ENCODE measurements around the gene CDH18.
A peak's percentile ranks its signal among the peaks of the same experiment; 100 is the strongest.

Gene CDH18

DNA sequence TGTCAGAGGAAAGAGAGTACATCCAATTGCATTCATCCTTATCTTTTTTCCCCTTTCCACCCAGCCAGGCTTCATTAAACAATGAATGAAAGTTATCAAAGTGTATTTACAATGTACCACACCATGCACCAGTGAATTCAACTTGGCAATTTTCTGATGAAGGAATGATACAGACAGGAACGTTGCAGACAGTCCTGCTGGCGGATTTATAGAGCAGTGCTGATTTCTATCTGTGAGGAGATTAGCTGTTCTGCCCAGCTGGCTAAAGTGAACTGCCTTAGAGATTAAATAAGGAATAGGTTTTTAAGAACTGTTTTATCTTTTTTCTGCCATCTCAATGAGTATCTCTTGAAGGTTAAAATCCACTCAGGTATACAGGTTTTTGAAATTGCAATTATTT, 403.9 kb downstream of the CDH18 start:
- DNase-seq (ENCODE audit: low spot score): no peak

DNA sequence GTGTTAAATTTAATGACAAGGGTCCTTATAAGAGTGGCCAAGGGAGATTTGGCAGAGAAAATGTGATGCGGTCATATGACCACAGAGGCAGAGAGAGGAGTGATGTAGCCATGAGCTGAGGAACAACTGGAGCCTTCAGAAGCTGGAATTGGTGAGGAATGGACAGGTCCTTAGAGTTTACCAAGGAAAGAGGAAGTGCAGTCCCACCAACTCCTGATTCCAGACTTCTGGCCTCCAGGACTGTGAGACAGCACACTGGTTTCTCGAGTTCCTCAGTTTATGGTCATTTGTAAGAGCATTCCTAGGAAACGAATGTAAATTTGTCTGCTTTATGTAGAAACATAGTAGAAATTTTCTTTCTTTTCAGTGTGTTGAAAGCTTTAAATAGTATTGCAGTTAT, 410.1 kb downstream of the CDH18 start:
- no peak for DNase-seq (ENCODE audit: low spot score)

DNA sequence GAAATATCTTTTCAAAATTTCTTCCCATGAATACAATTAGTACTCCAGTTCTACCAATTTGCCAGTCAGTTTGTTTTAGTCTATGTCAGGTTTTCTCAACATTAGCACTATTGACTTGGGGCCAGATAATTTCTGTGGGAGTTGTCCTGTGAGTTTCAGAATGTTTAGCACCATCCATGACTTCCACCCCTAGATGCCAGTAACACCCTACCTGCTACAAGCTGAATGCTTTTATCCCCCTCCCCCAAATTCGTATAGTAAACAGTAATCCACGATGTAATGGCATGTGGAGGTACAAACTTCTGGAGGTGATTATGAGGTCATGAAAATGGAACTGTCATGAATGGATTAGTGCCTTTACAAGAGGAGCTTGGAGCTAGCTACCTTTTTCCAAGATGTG, 420.0 kb downstream of the CDH18 start:
- DNase-seq (ENCODE audit: low spot score): no peak

DNA sequence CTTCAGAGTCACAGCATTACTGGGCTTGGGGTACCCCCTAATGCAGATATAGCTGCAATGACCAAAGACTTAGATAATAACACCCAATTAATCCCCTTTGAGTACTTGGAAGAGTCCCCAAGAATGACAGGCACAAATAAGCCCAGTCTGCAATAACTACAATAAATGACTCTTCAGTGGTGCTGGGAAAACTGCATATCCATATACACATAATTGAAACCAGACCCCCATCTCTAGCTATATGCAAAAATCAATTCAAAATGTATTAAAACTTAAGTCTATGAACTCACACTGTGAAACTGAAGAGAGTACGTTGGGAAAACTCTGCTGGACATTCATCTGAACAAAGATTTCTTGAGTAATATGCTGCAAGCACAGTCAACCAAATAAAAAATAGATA, 422.5 kb downstream of the CDH18 start:
- DNase-seq (ENCODE audit: low spot score): no peak

DNA sequence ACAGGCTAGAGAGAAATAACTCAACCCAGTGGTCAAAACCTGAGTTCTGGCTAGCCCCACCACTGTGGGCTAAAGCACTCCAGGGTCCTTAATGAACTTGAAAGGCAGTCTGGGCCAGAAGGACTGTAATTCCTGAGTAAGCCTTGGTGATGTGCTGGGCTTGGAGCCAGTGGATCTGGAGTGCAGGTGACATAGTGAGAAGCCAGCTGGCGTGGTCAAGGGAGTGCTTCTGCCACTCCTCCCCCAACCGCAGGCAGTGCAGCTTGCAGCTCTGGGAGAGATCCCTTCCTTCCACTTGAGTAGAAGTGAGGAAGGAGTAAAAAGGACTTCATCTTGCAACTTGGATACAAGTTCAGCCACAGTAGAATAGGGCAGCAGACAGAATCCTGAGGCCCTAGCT, 424.0 kb downstream of the CDH18 start:
- no peak for DNase-seq (ENCODE audit: low spot score)

DNA sequence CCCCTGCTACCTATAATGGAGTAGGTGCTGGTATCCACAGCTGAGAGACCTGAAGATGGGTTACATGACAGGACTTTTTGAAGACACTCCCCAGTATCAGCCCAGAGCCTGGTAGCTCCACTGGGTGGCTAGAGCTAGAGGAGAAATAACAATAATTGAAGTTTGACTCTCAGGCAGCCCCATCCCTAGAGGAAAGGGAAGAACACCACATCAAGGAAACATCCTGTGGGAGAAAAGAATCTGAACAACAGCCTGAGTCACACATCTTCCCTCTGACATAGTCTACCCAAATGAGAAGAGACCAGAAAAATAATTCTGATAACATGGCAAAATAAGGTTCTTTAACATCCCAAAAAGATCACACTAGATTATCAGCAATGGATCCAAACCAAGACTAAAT, 432.1 kb downstream of the CDH18 start:
- DNase-seq (ENCODE audit: low spot score): no peak

DNA sequence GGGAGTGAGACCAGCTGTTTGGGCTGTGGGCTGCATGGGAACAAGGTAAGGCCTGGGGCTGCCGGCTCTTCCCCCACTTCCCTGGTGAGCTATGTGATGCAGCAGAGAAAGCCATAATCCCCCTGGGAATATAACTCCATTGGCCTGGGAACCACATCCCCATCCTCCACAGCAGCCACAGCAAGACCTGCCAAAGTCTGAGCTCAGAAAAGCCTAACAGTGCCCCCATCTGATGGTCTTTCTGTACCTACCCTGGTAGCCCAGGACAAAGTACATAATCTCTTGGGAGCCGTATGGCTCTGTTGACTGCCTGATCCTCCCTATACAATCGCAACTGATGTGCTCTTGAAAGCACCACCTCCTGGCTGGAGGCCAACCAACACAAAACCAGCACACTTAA, 432.6 kb downstream of the CDH18 start:
- DNase-seq (ENCODE audit: low spot score): no peak

DNA sequence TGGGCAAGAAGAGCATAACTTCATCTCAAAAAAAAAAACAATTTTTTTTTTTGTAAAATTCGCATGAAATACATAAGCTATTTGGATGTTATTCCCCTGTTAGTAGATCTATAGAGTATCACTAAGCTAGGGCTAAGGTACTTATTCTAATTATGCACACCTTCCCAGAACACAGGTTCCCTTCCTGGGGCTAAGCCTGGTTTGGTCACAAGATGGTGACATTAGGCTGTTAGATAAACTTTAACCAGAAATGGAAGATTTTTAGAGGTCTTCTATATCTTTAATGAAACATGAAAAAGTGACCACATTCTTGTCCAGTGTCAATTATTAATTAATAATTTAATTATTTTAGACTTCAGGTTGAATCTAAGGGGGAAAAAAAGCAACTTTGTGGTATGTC, 433.5 kb downstream of the CDH18 start:
- no peak for DNase-seq (ENCODE audit: low spot score)

DNA sequence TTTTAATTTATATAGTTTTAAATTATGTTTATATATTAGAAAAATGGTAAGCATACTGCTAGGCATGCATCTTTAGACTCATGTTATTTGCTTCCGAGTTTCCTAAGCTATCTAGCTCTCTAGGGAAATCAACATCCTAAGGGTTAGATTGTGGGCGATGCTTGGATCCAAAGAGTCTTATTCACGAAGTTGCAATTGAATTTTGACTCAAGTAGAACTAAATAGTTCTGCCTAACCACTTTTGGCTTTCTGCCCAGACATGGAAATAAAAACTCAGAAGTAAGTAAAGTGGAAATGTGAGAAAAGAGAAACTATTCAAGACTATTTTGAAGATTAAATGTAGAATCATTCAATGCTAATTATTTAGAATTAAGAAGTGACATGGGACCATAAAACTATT, 440.4 kb downstream of the CDH18 start:
- DNase-seq (ENCODE audit: low spot score): peak; percentile 14

DNA sequence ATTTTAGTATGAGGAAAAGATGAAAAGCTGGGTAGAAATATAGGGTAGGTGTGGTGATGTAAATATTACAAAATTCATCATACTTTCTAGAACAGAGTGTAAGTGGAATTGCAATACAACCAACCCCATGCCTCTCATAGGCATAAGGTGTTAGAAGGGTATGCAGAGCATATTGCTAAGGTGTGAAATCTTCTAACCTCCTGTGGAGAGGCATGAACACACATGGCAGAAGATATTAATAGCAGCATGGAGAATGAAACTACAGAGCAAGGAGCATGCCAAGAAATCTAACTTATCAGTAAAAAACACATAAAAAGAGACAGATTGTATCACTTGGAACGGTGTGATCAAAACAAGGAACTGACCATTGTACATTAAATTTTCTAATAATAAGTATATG, 441.5 kb downstream of the CDH18 start:
- no peak for DNase-seq (ENCODE audit: low spot score)

DNA sequence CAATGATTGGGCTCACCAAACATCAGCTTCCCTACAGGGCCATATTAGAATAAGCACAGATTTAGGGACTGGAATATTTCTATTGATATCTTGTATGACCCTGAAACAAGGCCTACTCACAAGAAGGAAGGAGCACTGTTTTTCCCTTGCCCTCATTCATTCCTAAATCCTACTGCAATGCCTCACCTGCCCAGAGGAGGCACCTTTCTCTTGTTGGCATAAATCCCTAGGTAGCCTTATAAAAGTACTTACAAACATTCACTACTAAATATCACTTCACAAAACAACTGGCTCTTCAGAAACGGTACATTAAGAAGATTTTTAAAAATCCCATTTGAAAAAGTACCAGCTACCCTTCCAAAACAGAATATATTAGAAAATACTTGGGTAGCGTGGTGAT, 449.4 kb downstream of the CDH18 start:
- DNase-seq (ENCODE audit: low spot score): no peak

DNA sequence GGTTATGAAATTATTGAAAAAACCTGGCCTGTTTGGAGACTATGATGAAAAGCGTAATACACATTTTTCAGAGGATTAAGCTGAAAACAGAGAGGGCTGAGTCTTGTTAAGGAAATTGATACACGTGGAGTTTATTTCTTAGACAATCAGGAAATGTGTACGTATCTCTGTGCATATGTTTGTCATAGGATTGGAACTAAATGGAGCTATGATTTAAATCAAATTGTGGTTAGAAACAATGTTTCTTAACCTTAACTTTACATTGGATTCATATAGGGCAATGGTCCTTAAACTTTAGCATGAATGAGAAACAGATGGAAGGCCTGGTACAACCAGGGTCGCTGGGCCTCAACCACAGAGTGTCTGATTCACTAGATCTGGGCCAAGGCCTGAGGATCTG, 451.6 kb downstream of the CDH18 start:
- no peak for DNase-seq (ENCODE audit: low spot score)

DNA sequence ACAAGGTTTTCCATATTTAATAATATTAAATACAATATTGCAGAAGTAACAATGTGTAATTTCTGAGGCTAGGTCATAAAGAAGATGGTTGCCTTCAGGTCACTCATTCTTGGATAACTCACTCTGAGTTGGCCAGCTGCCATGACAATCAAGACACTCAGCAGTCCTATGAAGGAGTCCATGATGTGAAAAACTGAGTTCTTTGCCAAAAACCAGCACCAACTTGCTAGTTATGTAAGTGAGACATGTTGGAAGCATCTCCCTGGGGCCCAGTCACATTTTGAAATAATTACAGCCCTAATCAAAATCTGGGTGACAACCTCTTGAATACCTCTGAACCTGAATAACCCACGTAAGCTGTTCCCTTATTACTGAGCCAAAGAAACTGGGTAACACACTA, 453.2 kb downstream of the CDH18 start:
- peak; percentile 50 for DNase-seq (ENCODE audit: low spot score)

DNA sequence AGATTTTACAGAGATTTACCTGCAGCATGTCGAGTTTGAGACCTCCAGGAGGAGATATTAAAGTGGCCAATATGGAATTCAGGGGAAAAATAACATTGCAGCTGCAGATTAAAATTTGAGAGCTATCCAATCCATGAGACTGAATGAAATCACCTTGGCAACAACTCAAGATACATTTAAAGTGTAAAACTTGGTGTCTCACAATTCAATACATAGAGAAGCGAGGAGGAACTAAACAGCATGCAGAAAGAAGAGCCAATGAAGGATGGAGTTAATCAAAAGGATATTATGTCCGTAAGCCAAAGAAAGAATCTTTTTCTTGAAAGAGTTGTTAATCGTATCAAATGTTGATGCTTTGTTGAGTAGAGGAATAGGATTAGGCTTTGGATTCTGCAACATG, 455.1 kb downstream of the CDH18 start:
- no peak for DNase-seq (ENCODE audit: low spot score)

DNA sequence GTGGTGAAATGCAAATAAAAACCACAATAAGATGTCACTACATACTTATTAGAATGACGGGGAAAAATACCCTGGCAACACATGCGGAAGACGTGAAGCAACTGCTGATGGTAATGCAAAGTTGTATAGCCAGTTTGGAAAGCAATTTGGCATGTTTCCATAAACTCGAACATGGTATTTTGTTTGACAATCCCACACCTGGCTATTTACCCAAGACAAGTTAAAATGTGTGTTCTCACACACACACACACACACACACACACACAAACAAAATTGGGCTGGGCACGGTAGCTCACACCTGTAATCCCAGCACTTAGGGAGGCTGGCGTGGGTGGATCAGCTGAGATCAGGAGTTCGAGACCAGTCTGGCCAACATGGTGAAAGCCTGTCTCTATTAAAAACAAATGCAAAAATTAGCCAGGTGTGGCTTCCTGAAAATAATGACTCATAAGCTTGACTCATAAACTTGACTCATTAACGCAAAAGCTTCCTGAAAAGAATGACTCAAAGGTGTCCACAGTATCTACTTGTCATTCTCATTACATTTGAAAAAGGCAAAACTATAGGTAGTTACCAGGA, 456.5 kb downstream of the CDH18 start:
- peak; percentile 89 for DNase-seq (ENCODE audit: low spot score)

DNA sequence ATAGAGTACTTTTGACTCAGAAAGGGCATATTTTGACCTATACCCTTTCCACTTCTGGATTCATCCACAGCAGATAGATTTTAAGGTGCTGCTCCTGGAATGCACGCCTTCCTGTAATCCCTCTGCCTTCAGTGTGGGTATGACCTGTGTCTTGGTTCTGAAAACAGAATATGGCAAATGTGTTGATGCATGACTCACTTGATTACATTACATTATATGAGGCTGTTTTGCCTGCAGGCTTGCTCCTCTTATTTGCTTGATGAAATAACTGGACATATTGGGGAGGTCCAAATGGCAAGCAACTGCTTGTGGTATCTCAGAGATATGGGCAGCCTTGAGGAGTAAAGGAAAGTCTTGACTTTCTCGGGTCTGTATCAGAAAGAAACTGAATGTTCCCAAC, 468.6 kb downstream of the CDH18 start:
- no peak for DNase-seq (ENCODE audit: low spot score)

DNA sequence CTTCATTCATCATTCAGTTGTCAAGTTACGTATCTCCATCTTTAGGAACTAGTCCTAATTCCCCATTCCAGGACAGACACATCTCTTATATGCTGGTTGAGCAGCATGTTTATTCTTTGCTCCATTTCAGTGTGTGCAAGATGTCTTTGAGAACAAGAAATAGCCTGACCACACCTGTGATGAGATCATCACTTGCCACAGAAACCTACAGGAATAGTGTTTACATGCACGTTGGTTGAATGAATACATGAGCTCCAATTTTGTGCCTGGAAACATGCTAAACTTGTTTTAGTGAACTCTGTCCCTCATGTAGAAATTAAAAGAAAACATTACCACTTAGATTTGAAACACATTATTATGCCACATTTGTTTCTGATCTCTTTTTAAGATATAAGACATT, 489.1 kb downstream of the CDH18 start:
- DNase-seq (ENCODE audit: low spot score): no peak

DNA sequence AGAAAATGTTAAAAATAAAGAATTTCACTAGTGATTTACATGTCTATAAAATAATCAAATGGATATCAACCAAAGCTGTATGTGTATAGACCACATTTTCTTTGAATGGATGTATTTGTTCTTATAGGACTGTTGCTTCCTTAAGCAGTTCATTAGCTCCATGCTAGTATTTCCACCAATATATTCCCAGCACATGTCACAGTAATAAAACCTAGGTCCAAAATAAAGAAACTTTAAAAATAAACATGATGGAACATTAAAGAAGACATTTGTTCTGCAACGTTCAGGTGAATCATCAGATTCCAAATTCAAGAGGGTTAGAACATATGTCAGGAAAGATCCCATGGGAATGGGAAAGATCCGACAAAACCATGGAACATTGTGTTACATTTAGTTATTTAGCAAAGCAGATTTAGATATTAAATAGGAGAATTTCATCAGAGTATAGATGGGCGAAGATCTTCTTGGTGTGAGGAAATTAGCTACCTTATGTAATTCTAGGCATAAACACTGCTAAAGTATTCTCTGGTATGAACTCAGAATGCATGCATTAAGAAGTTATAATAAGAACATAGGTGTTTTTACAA, 490.7 kb downstream of the CDH18 start:
- no peak for DNase-seq (ENCODE audit: low spot score)

DNA sequence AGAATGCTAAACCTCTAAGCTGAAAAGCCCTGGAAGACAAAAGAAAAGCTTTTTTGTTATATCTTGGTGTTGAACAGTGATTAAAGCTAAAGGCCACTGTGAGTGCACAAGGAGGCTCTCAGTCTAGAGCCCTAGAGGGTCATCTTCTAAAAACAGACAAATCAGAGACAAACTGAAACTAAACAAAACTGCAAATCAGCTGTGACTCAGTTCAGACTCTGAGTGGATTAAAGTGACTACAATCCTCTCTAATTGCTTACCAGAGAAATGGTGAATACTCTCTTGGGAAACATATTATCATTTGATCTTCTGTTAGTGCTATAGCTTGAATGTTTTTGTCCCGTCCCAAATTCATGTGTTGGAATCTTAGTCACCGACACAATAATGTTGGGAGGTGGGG, 491.9 kb downstream of the CDH18 start:
- no peak for DNase-seq (ENCODE audit: low spot score)

DNA sequence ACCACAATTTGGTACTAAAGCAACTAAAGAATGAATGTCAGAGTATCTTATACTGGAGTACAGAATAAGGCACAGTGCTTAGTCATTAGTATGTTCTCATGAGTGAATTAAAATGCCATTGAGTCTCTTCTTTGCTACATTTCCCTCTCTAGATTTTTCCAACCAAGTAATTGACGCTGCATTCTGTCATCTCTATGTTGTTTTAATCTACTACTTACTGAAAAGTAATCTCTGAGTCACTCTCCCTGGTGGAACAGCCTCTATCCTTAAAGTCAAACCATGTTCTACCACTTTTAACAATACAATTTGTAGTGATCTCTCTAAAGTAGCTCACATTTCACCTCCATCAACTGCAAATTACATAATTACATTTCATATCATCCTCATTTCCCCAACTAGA, 495.1 kb downstream of the CDH18 start:
- no peak for DNase-seq (ENCODE audit: low spot score)

DNA sequence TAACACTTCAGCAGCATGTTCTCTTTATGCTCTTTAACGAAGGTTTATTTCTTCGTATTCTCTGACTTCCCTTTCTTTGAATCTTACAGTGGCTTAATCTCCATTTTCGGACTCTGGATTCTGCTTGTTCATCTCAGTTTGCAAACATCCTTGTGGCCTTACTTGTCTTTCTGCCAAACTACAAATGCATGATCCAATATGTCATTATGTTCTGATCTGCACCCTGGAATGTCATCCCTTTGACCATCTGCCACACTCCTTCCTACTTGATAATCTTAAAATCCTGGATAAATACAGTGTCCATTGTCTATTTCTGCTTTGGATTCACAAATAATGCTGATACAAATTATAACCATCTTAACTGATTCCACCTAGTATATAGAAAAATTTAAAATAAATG, 499.2 kb downstream of the CDH18 start:
- DNase-seq (ENCODE audit: low spot score): no peak

DNA sequence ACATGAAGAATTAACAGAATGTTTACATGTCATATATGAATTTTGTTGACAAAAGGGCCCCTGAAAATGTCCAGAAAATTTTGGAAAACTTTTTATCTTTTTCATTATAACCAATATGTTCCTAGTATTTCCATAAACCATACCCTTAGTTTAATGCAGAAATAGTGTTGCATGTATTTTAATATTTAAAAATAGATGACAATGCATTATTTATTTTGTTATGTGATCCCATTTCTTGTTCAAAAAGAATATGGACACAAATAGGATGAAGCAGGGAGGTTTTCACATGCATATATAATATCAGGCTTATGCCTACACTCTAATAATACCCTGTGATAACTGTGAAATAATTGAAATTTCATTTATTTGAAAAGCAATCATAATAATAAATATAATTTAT, 500.5 kb downstream of the CDH18 start:
- no peak for DNase-seq (ENCODE audit: low spot score)

DNA sequence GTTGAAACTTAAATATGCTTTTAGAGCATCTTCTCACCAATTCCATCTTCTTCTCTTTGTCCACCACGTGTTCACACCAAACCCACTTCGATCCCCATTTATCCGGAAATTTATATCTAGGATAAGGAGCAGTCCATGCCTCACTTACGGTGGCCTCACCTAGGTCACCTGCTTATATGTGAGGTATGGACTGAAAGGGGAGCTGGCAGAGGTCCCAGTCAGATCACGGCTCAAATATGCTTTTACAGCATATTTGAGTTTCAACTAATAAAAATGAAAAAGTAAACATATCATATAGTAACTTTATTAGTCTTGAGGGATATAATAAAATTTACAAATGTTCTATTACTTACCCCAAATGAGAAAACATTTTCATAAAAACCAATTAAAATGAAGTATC, 508.4 kb downstream of the CDH18 start:
- DNase-seq (ENCODE audit: low spot score): no peak

DNA sequence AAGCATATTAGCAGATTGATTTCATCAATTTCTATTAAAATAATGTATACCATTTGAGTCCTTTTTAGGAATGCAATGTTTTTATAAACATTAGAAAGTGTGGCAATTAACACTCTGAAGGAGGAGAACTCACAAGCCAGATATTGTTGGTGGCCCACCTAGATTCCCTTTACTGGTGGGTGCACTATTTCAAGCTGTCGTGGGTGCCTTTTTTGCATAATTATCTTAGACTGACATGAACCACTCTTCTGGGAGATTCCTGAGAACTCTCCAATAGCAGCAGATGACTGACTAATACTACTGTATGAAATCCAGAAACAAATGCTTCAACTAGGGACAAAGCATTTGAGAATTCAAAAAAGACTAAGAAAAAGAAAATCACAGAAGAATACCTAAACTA, 526.0 kb downstream of the CDH18 start:
- no peak for DNase-seq (ENCODE audit: low spot score)

DNA sequence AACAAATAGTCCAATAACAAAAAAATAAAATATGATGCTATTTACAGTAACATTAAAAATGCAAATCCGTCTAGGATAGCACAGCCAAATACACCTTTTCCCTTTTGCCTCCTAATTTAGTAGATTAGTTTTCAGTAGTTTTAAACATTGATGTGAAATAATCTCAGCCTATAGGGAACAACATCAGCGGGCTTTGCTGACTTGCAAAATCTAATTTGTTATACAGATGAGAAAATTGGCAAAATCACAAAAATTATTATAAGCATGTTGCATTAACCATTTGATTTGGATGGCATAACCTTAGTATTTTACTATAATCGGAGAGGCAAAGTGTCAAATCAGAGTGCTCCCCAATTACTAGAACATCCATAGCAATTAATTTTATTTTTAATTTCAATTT, 563.5 kb downstream of the CDH18 start:
- no peak for DNase-seq (ENCODE audit: low spot score)

All from kidney tubule cell (primary cell).